GM10847 (cell line): ENCODE measurements around the gene C19orf44.

ENCODE experiments used
- POLR2A ChIP-seq: IDR thresholded peaks from 2 replicates; pipeline ENCODE4 v1.6.1; 2011; ENCODE audit not compliant: insufficient read length; ENCODE audit errors: extremely low read depth

C19orf44 gene

DNA sequence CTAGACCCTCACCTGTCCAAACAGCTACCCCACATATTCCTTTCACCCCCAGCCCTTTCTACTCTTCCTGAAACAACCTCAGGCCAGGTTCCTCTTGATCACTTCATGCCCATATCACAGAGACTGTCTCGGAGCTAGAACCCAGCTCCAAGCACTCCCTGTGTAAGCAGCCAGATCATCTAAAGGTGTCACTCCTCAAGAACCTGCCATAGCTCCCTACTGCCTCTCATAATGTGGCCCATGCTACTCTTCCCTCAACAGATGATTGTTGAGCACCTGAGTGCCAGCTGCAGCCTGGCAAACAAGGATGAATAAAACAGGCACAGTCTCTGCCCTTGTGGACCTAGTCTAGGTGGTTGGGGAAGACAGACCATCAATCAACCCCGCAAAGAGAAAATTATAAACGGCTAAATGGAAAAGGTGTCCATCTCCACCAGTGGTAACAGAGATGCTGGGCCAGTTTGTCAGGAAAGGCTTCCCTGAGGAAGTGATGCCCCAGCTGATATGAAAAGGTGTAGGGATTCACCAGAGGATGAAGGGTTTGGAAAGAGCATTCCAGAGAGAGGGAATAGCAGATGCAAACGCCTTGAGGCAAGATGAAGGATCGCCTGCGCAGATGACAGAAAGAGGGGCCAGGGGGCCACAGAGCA, 32.7 kb upstream of the C19orf44 start:
- no peak for TF ChIP-seq POLR2A

- TF ChIP-seq POLR2A, result no peak
These were observed 32.1 kb upstream of the C19orf44 start for GRCh38 chr19:16463991-16464575.

GRCh38 chr19:16465239-16465638, 31.0 kb upstream of the C19orf44 start:
- TF ChIP-seq POLR2A, result no peak

GRCh38 chr19:16467581-16467980, 28.6 kb upstream of the C19orf44 start:
- no peak for TF ChIP-seq POLR2A

DNA sequence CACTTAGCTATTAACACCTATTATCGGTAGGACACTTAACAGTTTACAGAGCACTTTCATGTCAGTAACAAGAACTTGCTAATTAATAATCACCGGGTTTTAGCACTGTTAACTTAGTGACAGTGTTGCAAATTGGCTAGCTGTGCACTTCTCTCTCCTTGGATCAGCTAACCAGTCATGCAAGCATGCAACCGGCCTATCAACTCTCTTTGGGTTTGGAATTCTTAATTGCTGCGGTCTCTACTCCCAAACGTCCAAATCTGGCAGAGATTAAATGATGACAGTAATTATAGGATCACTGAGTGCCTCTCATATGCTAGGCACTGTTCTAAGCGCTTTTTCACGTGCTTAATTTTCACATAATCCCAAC, 25.7 kb upstream of the C19orf44 start:
- TF ChIP-seq POLR2A, result no peak

GRCh38 chr19:16470911-16471811, 25.0 kb upstream of the C19orf44 start:
- no peak for TF ChIP-seq POLR2A

DNA sequence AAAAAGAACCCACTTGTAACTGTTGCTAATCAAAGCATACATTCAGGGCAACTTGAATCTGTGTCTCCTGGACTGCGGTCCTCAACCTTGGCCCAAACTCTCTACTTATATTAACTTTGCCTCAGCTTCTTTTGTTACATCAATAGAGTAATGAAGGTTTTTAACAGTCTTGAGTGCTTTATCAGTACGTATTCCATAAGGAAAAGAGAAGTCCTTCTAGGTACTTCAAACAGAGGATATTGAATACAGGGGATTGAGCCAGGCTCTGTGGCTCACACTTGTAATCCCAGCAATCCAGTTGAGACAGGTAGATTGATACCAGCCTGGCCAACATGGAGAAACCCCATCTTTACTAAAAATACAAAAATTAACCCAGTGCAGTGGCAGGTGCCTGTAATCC, 23.2 kb upstream of the C19orf44 start:
- TF ChIP-seq POLR2A, result no peak

DNA sequence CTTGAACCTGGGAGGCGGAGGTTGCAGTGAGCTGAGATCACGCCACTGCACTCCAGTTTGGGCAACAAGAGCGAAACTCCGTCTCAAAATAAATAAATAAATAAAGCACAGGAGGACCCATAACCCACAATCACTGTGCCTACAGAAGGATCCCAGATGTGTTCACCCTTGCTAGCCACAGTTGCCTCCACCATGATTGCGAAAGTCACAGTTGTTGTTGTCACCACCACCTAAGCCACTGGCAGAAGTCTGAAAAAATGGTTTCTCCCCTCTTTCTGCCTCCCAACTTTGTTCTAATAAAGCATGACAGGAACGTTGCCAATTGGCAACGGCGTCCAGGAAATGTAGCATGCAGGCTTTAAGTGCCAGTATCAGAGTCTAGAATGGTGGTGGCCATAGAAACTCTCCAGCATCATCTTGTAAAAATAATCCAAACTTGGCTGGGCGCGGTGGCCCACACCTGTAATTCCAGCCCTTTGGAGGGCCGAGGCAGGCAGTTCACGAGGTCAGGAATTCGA, 22.3 kb upstream of the C19orf44 start:
- no peak for TF ChIP-seq POLR2A

DNA sequence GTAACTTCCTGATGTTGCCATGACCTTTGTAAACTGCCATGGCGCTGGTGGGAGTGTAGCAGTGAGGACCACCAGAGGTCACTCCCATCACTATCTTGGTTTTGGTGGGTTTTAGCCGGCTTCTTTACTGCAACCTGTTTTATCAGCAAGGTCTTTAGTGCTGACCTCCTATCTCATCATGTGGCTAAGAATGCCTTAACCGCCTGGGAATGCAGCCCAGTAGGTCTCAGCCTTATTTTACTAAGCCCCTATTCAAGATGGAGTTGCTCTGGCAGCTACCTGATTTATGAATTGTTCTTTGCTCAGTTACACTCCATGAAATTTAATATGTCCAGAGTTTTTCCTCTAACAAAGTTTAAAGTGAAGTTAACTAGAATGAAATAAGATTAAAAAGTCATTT, 19.8 kb upstream of the C19orf44 start:
- TF ChIP-seq POLR2A, result no peak

DNA sequence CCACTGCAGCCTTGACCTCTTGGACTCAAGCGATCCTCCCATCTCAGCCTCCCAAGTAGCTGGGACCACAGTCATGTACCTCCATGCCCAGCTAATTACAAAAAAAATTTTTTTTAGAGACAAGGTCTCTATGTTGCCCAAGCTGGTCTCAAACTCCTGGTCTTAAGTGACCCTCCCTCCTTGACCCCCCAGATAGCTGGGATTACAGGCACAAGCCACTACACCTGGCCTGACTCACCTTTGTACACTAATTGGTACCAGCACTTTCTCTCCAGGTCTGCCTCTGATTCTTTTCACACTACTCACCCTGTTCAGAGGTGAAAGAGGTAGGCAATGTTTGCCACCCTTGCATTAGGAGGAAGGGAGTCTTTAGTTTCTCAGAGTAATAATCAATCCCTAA, 18.9 kb upstream of the C19orf44 start:
- TF ChIP-seq POLR2A, result no peak

DNA sequence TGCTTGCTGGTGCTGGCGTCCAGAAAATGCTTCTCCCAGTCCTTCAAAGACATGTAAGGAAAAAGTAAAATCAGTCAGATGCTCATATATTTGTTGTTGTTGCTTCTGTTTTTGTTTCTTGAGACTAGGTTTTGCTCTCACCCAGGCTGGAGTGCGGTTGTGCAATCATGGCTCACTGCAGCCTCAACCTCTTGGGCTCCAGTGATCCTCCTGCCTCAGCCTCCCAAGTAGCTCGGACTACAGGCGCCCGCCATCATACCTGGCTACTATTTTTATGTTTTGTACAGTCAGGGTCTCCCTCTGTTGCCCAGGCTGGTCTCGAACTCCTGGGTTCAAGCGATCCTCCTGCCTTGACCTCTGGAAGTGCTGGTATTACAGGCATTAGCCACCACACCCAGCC, 13.4 kb upstream of the C19orf44 start:
- no peak for TF ChIP-seq POLR2A

- TF ChIP-seq POLR2A, result no peak
These were observed 404 bp downstream of the C19orf44 start for GRCh38 chr19:16496613-16496983.

DNA sequence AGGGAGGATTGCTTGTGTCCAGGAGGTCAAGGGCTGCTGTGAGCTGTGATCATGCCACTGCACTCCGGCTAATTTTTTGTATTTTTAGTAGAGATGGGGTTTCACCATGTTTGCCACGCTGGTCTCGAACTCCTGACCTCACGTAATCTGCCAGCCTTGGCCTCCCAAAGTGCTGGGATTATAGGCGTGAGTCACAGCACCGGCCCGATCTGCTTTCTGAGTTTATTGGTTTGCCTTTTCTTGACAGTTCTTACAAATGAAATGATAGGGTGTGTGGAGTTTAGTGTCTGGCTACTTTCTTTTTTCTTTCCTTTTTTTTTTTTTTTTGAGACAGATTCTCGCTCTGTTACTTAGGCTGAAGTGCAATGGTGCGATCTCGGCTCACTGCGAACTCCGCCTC, 848 bp downstream of the C19orf44 start:
- TF ChIP-seq POLR2A, result no peak

GRCh38 chr19:16497837-16498236, 1.6 kb downstream of the C19orf44 start:
- TF ChIP-seq POLR2A, result no peak

GRCh38 chr19:16504271-16504670, 8.1 kb downstream of the C19orf44 start:
- no peak for TF ChIP-seq POLR2A

- TF ChIP-seq POLR2A, result no peak
These were observed 10.8 kb downstream of the C19orf44 start for GRCh38 chr19:16506961-16507360.

DNA sequence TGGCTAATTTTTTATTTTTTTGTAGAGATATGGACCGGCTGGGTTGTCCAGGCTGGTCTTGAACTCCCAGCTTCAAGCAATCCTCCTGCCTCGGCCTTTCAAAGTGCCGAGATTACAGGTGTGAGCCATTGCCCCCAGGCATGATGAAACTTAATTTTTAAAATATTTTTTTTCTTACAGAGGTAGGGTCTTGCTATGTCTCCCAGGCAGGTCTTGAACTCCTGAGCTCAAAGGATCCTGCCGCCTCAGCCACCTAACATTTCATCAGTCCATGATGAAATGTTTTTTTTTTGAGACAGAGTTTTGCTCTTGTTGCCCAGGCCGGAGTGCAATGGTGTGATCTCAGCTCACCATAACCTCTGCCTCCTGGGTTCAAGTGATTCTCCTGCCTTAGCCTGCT, 12.4 kb downstream of the C19orf44 start:
- no peak for TF ChIP-seq POLR2A
